Ishikawa (cell line): ENCODE measurements around the gene GATB.

Source experiments
- CEBPB ChIP-seq: IDR thresholded peaks from 2 replicates; pipeline ENCODE4 v1.6.1; 2012
- CREB1 ChIP-seq: IDR thresholded peaks from 2 replicates; pipeline ENCODE4 v1.6.1; 2012; ENCODE audit warnings: low read depth
- EGR1 ChIP-seq: IDR thresholded peaks from 2 replicates; pipeline ENCODE4 v1.6.1; 2012
- EP300 ChIP-seq: IDR thresholded peaks from 2 replicates; pipeline ENCODE4 v1.6.1; 2012; ENCODE audit warnings: borderline replicate concordance
- FOXM1 ChIP-seq: IDR thresholded peaks from 2 replicates; pipeline ENCODE4 v1.6.1; 2012; ENCODE audit warnings: low read depth, borderline replicate concordance
- NFIC ChIP-seq: IDR thresholded peaks from 2 replicates; pipeline ENCODE4 v1.6.1; 2012
- RAD21 ChIP-seq: IDR thresholded peaks from 2 replicates; pipeline ENCODE4 v1.6.1; 2012; ENCODE audit warnings: low read depth
- TAF1 ChIP-seq: IDR thresholded peaks from 2 replicates; pipeline ENCODE4 v1.6.1; 2012; ENCODE audit warnings: low read depth, mild to moderate bottlenecking
- TCF12 ChIP-seq: IDR thresholded peaks from 2 replicates; pipeline ENCODE4 v1.6.1; 2012; ENCODE audit warnings: low read depth
- TEAD4 ChIP-seq: IDR thresholded peaks from 2 replicates; pipeline ENCODE4 v1.6.1; 2012
- YY1 ChIP-seq: IDR thresholded peaks from 2 replicates; pipeline ENCODE4 v1.6.1; 2012; ENCODE audit warnings: low read depth
- ZBTB7A ChIP-seq: IDR thresholded peaks from 2 replicates; pipeline ENCODE4 v1.6.1; 2012; ENCODE audit warnings: low read depth
- TF ChIP-seq, protein P1 (sequence below): IDR thresholded peaks from 2 replicates; pipeline ENCODE4 v1.6.1; 2012; ENCODE audit warnings: low read depth, mild to moderate bottlenecking
- TF ChIP-seq, protein P2 (sequence below): IDR thresholded peaks from 2 replicates; pipeline ENCODE4 v1.6.1; 2012
- TF ChIP-seq, protein P3 (sequence below): IDR thresholded peaks from 2 replicates; pipeline ENCODE4 v1.6.1; 2012

The GATB gene

DNA sequence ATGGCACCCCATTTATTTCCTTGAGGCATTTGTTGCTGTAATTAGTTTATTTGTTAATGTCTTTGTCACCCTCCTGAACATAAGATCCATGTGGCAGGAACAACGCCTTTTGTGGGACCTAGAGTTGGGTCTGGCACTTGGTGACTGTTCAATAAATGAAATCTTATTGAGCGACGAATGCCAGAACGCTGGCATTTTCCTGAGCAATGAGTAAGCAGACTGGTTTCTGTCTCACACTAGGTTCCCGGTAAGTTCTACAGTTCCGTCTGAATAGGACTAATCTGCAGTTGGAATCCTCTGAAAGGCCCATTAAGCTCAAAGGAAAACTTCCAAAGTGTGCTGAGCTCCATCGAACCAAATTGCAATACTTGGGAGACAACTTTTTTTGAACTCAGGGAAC, 49.2 kb downstream of the GATB start:
- TF ChIP-seq CREB1, result no peak
- TF ChIP-seq, protein P1, sequence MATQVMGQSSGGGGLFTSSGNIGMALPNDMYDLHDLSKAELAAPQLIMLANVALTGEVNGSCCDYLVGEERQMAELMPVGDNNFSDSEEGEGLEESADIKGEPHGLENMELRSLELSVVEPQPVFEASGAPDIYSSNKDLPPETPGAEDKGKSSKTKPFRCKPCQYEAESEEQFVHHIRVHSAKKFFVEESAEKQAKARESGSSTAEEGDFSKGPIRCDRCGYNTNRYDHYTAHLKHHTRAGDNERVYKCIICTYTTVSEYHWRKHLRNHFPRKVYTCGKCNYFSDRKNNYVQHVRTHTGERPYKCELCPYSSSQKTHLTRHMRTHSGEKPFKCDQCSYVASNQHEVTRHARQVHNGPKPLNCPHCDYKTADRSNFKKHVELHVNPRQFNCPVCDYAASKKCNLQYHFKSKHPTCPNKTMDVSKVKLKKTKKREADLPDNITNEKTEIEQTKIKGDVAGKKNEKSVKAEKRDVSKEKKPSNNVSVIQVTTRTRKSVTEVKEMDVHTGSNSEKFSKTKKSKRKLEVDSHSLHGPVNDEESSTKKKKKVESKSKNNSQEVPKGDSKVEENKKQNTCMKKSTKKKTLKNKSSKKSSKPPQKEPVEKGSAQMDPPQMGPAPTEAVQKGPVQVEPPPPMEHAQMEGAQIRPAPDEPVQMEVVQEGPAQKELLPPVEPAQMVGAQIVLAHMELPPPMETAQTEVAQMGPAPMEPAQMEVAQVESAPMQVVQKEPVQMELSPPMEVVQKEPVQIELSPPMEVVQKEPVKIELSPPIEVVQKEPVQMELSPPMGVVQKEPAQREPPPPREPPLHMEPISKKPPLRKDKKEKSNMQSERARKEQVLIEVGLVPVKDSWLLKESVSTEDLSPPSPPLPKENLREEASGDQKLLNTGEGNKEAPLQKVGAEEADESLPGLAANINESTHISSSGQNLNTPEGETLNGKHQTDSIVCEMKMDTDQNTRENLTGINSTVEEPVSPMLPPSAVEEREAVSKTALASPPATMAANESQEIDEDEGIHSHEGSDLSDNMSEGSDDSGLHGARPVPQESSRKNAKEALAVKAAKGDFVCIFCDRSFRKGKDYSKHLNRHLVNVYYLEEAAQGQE, result no peak
- no peak for TF ChIP-seq NFIC
- no peak for TF ChIP-seq TEAD4
- TF ChIP-seq YY1, result no peak
- TF ChIP-seq TCF12, result no peak
- no peak for TF ChIP-seq EGR1
- no peak for TF ChIP-seq RAD21
- no peak for TF ChIP-seq CEBPB
- no peak for TF ChIP-seq TAF1
- no peak for TF ChIP-seq EP300
- TF ChIP-seq, protein P2, sequence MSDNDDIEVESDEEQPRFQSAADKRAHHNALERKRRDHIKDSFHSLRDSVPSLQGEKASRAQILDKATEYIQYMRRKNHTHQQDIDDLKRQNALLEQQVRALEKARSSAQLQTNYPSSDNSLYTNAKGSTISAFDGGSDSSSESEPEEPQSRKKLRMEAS, result no peak
- TF ChIP-seq FOXM1, result no peak
- TF ChIP-seq, protein P3, sequence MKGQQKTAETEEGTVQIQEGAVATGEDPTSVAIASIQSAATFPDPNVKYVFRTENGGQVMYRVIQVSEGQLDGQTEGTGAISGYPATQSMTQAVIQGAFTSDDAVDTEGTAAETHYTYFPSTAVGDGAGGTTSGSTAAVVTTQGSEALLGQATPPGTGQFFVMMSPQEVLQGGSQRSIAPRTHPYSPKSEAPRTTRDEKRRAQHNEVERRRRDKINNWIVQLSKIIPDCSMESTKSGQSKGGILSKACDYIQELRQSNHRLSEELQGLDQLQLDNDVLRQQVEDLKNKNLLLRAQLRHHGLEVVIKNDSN, result no peak
- TF ChIP-seq ZBTB7A, result no peak

DNA sequence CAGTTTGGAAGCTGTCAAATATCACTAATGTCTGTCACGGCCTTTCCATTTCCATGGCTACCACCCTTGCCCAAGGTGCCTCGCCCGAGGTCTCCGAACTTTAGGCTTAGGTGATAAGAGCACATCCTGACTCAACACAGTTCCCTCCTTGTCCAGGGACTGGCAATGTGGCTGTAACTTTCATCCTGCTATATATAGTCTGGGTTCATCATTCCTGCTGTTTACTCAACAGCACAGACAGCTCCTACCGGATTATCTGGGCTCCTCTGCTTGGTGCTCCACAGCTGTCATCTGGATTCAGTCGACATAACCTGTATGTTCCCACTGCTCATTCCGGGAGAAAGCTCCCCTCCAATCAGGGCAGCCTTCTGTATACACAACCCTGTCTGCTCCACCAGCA, 51.2 kb downstream of the GATB start:
- TF ChIP-seq EP300 (no peak), CEBPB (no peak), TAF1 (no peak), ZBTB7A (no peak), EGR1 (no peak), FOXM1 (no peak), TEAD4 (no peak), TCF12 (no peak), RAD21 (no peak), CREB1 (no peak), YY1 (no peak), NFIC (no peak)
- TF ChIP-seq, protein P3, result no peak
- TF ChIP-seq, protein P2, result no peak
- TF ChIP-seq, protein P1, result no peak

DNA sequence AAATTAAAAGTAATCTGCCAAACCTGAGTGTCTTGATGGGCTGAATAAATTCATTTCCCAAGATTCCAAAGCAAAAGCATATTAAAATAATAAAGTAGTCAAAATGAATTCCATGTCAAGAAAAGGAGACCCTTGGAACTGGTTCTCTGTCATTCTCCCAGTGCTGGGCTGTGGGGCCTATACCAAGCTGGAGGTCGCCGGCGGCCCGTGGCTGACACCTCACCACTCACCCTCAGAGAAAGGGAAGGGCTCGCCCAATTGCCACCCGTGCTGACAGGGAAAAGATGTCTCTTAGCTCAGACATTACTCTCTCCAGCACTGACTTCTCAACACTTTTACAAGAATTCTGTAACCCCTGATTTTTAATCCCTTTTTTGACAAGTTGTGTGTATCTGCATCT, 51.7 kb downstream of the GATB start:
- TF ChIP-seq RAD21, result no peak
- no peak for TF ChIP-seq EP300

DNA sequence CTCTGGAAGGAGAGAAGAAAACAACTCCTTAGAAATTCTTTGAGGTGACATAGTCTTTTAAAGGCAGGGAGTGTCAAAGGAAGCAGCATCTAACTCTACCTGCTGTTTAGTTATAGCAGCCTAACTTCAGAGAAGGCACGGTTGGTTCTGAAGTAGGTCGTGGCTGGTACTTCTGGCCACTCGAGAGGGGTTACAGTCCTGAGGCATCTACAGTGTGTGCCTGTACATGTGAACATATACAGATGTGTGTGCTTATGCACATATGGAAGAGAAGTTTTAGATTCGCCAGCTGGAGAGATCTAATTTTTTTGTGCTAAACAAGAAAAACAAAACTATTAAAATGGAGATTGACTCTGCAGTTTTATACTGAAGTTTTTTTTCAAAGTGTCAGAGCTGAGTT, 52.7 kb downstream of the GATB start:
- no peak for TF ChIP-seq ZBTB7A
- no peak for TF ChIP-seq YY1
- TF ChIP-seq FOXM1, result no peak
- TF ChIP-seq TAF1, result no peak
- TF ChIP-seq NFIC, result no peak
- TF ChIP-seq EGR1, result no peak
- TF ChIP-seq, protein P1, result no peak
- no peak for TF ChIP-seq TEAD4

DNA sequence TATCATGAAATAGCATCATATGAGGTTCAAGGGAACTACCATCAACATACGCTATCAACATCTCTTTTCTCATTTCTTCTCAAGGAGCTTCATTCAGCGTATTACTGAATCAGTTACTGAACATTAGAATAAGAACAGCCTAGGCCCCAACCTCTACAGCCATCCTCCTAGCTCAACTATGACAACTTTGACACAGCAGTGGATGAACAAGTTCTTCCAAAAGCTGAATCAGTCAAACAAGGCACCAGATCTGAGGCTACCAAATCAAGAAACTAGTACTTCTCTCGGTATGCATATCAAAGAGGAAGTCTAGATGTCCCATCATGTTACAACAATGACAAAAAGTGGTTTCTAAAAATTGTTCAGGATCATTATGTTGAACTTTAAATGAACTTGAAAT, 57.4 kb downstream of the GATB start:
- TF ChIP-seq TEAD4 (no peak), CREB1 (no peak), TAF1 (no peak), TCF12 (no peak), RAD21 (no peak), EGR1 (no peak), CEBPB (no peak), FOXM1 (no peak), YY1 (no peak), EP300 (no peak), NFIC (no peak)
- TF ChIP-seq, protein P1, result no peak
- TF ChIP-seq, protein P2, result no peak
- TF ChIP-seq, protein P3, result no peak
